Lower leg skin (tissue), 3 donors: ENCODE measurements around the gene PHLPP2.

Experiments used
- CTCF ChIP-seq, 3 donors: fragments of 450-650 bp; IDR thresholded peaks; one replicate each; pipeline ENCODE4 v1.5.1; 2016; ENCODE audit warnings: antibody characterized with exemption in 3 of 3, mild to moderate bottlenecking in 3 of 3, moderate library complexity in 2 of 3
- POLR2A ChIP-seq, 2 donors: fragments of 450-650 bp; IDR thresholded peaks; one replicate each; pipeline ENCODE4 v1.6.1; 2016 to 2017; ENCODE audit warnings: antibody characterized with exemption in 2 of 2, mild to moderate bottlenecking in 1 of 2, moderate library complexity in 1 of 2

- TF ChIP-seq POLR2A (IDR thresholded peaks at IDR 0.05) (no peak), CTCF (IDR thresholded peaks at IDR 0.05) (no peak)
These were observed 48.3 kb downstream of the PHLPP2 start for GRCh38 chr16:71676236-71676635.
